ENCODE results near the gene TTC39A. TPM values are rescaled to one million over a fixed set of nuclear protein-coding genes. Genes with fewer than 3 reads are reported as not detected.

The TTC39A gene
- total RNA-seq, 1 experiment from 2014 or later = 0.35 TPM

GRCh38 chr1:51328279-51328678, 2.1 kb downstream of the TTC39A start:
- Mint-ChIP-seq H3K27me3 (ENCODE audit: insufficient read depth, unreplicated experiment) (no peaks in the 10 kb centered on the region), H3K4me3 (ENCODE audit: unreplicated experiment) (no peak overlapping the region)

GRCh38 chr1:51327386-51327785, 3.0 kb downstream of the TTC39A start:
- CTCF ChIA-PET = no interaction called here
- TF ChIP-seq, protein P1, sequence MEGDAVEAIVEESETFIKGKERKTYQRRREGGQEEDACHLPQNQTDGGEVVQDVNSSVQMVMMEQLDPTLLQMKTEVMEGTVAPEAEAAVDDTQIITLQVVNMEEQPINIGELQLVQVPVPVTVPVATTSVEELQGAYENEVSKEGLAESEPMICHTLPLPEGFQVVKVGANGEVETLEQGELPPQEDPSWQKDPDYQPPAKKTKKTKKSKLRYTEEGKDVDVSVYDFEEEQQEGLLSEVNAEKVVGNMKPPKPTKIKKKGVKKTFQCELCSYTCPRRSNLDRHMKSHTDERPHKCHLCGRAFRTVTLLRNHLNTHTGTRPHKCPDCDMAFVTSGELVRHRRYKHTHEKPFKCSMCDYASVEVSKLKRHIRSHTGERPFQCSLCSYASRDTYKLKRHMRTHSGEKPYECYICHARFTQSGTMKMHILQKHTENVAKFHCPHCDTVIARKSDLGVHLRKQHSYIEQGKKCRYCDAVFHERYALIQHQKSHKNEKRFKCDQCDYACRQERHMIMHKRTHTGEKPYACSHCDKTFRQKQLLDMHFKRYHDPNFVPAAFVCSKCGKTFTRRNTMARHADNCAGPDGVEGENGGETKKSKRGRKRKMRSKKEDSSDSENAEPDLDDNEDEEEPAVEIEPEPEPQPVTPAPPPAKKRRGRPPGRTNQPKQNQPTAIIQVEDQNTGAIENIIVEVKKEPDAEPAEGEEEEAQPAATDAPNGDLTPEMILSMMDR (IDR thresholded peaks at IDR 0.05; ENCODE audit: unreplicated experiment) = no peak
- no peaks in the 10 kb centered on the region for H3K36me3 Mint-ChIP-seq (ENCODE audit: insufficient read depth, unreplicated experiment)
- H3K4me3 Mint-ChIP-seq (ENCODE audit: unreplicated experiment) = no peak overlapping the region
- POLR2A ChIA-PET = no interaction called here
- DNase-seq (ENCODE audit: unreplicated experiment) = no peak
- intact Hi-C loops (cut with micrococcal nuclease) = no loop called here
- H3K27me3 Mint-ChIP-seq (ENCODE audit: insufficient read depth, unreplicated experiment) = no peaks in the 10 kb centered on the region
- H3K4me1 Mint-ChIP-seq (ENCODE audit: insufficient read depth, unreplicated experiment) = peaks cover 13% of the 10 kb centered on the region
- H3K9me3 Mint-ChIP-seq (ENCODE audit: unreplicated experiment) = no peaks in the 10 kb centered on the region
- BruUV-seq (replicated peaks) = no TSS peak
- no peak overlapping the region for H3K27ac Mint-ChIP-seq (ENCODE audit: low read depth, unreplicated experiment)

More at GRCh38 chr1:51328279-51328678, 2.1 kb downstream of the TTC39A start:
- POLR2A ChIA-PET = interaction anchor here (0.5 kb wide), 1 partner anchor 17 kb away, joined by 3 read pairs; no protein-coding TSS in a partner anchor
- Mint-ChIP-seq H3K27ac (ENCODE audit: low read depth, unreplicated experiment) (no peak overlapping the region), H3K36me3 (ENCODE audit: insufficient read depth, unreplicated experiment) (no peaks in the 10 kb centered on the region), H3K9me3 (ENCODE audit: unreplicated experiment) (no peaks in the 10 kb centered on the region), H3K4me1 (ENCODE audit: insufficient read depth, unreplicated experiment) (peaks cover 13% of the 10 kb centered on the region)
- CTCF ChIA-PET = no interaction called here
- intact Hi-C loops (cut with micrococcal nuclease) = no loop called here
- DNase-seq (ENCODE audit: unreplicated experiment) = no peak
- BruUV-seq (replicated peaks) = no TSS peak
- TF ChIP-seq, protein P1 (IDR thresholded peaks at IDR 0.05; ENCODE audit: unreplicated experiment) = no peak

GRCh38 chr1:51326839-51327238, 3.5 kb downstream of the TTC39A start:
- Mint-ChIP-seq H3K36me3 (ENCODE audit: insufficient read depth, unreplicated experiment) (no peaks in the 10 kb centered on the region), H3K27ac (ENCODE audit: low read depth, unreplicated experiment) (no peak overlapping the region), H3K9me3 (ENCODE audit: unreplicated experiment) (no peaks in the 10 kb centered on the region), H3K4me3 (ENCODE audit: unreplicated experiment) (no peak overlapping the region), H3K4me1 (ENCODE audit: insufficient read depth, unreplicated experiment) (peaks cover 12% of the 10 kb centered on the region), H3K27me3 (ENCODE audit: insufficient read depth, unreplicated experiment) (no peaks in the 10 kb centered on the region)
- intact Hi-C loops (cut with micrococcal nuclease) = no loop called here
- BruUV-seq (replicated peaks) = no TSS peak
- CTCF ChIA-PET = no interaction called here
- TF ChIP-seq, protein P1 (IDR thresholded peaks at IDR 0.05; ENCODE audit: unreplicated experiment) = no peak
- POLR2A ChIA-PET = no interaction called here
- DNase-seq (ENCODE audit: unreplicated experiment) = no peak

DNA sequence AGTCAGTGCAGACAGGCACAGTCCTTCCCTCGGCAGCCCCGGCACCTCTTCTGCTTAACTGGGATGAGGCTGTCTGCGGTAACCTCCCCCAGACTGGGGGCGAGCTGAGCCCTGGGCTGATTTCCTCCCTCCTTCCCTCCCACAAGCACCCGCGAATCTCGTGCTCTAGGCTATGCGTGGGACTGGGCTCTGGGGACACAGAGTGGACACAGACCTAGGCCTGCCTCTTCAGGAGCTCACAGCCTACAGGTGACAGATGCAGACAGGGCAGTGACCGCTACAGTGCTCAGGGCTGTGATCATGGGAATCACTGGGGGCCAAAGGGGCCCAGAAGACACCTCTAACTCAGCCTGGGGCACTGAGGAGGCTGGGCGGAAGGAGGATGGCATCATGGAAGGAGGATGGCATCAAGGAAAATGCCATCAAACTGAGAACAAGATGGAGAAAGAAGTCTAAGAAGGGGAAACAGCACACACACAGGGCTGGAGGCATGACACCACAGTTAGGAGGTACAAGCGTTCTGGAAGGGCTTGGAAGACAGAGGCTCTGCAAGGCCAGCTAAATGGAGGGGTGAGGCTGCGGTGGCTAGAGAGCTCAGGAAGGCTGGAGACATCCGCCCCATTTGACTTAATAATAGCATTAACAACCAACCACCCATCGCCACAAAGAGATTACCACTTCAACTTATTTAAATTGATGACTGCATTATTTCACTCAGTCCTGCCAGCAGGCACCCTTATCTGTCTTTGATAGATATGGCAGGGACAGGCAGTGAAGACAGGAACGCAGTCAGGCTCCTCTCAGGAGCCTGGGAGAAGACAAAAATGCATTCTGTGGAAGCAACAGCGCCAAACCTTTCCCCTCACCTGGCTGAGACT, 4.2 kb downstream of the TTC39A start:
- Mint-ChIP-seq H3K4me3 (ENCODE audit: unreplicated experiment) (no peak overlapping the region), H3K9me3 (ENCODE audit: unreplicated experiment) (no peaks in the 10 kb centered on the region), H3K36me3 (ENCODE audit: insufficient read depth, unreplicated experiment) (no peaks in the 10 kb centered on the region), H3K27ac (ENCODE audit: low read depth, unreplicated experiment) (no peak overlapping the region), H3K27me3 (ENCODE audit: insufficient read depth, unreplicated experiment) (no peaks in the 10 kb centered on the region), H3K4me1 (ENCODE audit: insufficient read depth, unreplicated experiment) (peaks cover 5% of the 10 kb centered on the region)
- no TSS peak for BruUV-seq (replicated peaks)
- intact Hi-C loops (cut with micrococcal nuclease) = no loop called here
- POLR2A ChIA-PET = no interaction called here
- CTCF ChIA-PET = interaction anchor here (0.6 kb wide), 1 partner anchor 241 kb away, joined by 3 read pairs; no protein-coding TSS in a partner anchor
- no peak for DNase-seq (ENCODE audit: unreplicated experiment)
- TF ChIP-seq, protein P1 (IDR thresholded peaks at IDR 0.05; ENCODE audit: unreplicated experiment) = no peak
